ENCODE measurements around the gene THG1L.
"Not testable (repeated sequence)": the region's sequence is repeated elsewhere in the genome, so short reads cannot be mapped to it uniquely, and the experiment has no call there.

THG1L gene

GRCh38 chr5:157731272-157732129, at the start of gene THG1L:
THG1L (plus strand) TSS chr5:157731420; CDS start chr5:157731441, 21 bp downstream.
- Histone ChIP-seq H3K9me2 (ENCODE audit: low read depth, low read length) (no peaks in the 10 kb centered on the region), H3K4me2 (ENCODE audit: low read length) (peak within 1 kb of the TSS; percentile 78), H3K4me3 (ENCODE audit: low read depth, low read length, poor library complexity, severe bottlenecking) (peak within 1 kb of the TSS; percentile 64), H3K27ac (ENCODE audit: low read depth, low read length, poor library complexity, severe bottlenecking) (peak within 1 kb of the TSS; percentile 67), H2AFZ (ENCODE audit: low read length) (peak within 1 kb of the TSS; percentile 71), H3K9ac (ENCODE audit: low read length) (peak within 1 kb of the TSS; percentile 68), H4K20me1 (ENCODE audit: insufficient read depth, low read length) (no peaks in the 10 kb centered on the region), H3K4me1 (ENCODE audit: insufficient read depth, low read length, severe bottlenecking) (peaks cover 21% of the 10 kb centered on the region), H3K36me3 (ENCODE audit: insufficient read depth, low read length) (peaks cover 7% of the 10 kb centered on the region), H3K9me3 (ENCODE audit: low read length) (no peaks in the 10 kb centered on the region), H3K79me2 (ENCODE audit: insufficient read depth, low read length) (no peaks in the 10 kb centered on the region), H3F3A (ENCODE audit: insufficient read depth, low read length) (no peaks in the 10 kb centered on the region), H3K27me3 (ENCODE audit: insufficient read depth, low read length) (no peaks in the 10 kb centered on the region)
- TF ChIP-seq CTCF (IDR thresholded peaks at IDR 0.05; ENCODE audit: low read length), result no peak
- no peak for TF ChIP-seq EZH2 (IDR thresholded peaks at IDR 0.05; ENCODE audit: borderline replicate concordance, low read length)

- Histone ChIP-seq H3K9ac (ENCODE audit: low read length) (no peak overlapping the region), H4K20me1 (ENCODE audit: insufficient read depth, low read length) (no peaks in the 10 kb centered on the region), H3K9me3 (ENCODE audit: low read length) (no peaks in the 10 kb centered on the region), H3K79me2 (ENCODE audit: insufficient read depth, low read length) (no peaks in the 10 kb centered on the region), H3K27me3 (ENCODE audit: insufficient read depth, low read length) (no peaks in the 10 kb centered on the region), H3K4me1 (ENCODE audit: insufficient read depth, low read length, severe bottlenecking) (no peaks in the 10 kb centered on the region), H3K27ac (ENCODE audit: low read depth, low read length, poor library complexity, severe bottlenecking) (no peak overlapping the region), H3K36me3 (ENCODE audit: insufficient read depth, low read length) (no peaks in the 10 kb centered on the region), H3K9me2 (ENCODE audit: low read depth, low read length) (no peaks in the 10 kb centered on the region), H3F3A (ENCODE audit: insufficient read depth, low read length) (no peaks in the 10 kb centered on the region), H2AFZ (ENCODE audit: low read length) (no peak overlapping the region), H3K4me2 (ENCODE audit: low read length) (no peak overlapping the region), H3K4me3 (ENCODE audit: low read depth, low read length, poor library complexity, severe bottlenecking) (no peak overlapping the region)
- TF ChIP-seq EZH2 (IDR thresholded peaks at IDR 0.05; ENCODE audit: borderline replicate concordance, low read length) (no peak), CTCF (IDR thresholded peaks at IDR 0.05; ENCODE audit: low read length) (no peak)
Observed at GRCh38 chr5:157682257-157682656, 49.0 kb upstream of the THG1L start.

- not testable (repeated sequence) for H3K9me3 ChIP-seq (ENCODE audit: low read length); H4K20me1 ChIP-seq (ENCODE audit: insufficient read depth, low read length); H3K4me1 ChIP-seq (ENCODE audit: insufficient read depth, low read length, severe bottlenecking); H3K9me2 ChIP-seq (ENCODE audit: low read depth, low read length); H3K36me3 ChIP-seq (ENCODE audit: insufficient read depth, low read length); H3F3A ChIP-seq (ENCODE audit: insufficient read depth, low read length); H3K4me2 ChIP-seq (ENCODE audit: low read length); H3K27ac ChIP-seq (ENCODE audit: low read depth, low read length, poor library complexity, severe bottlenecking); H3K9ac ChIP-seq (ENCODE audit: low read length); H2AFZ ChIP-seq (ENCODE audit: low read length); H3K4me3 ChIP-seq (ENCODE audit: low read depth, low read length, poor library complexity, severe bottlenecking); H3K27me3 ChIP-seq (ENCODE audit: insufficient read depth, low read length); H3K79me2 ChIP-seq (ENCODE audit: insufficient read depth, low read length)
Observed at GRCh38 chr5:157686276-157687197, 44.7 kb upstream of the THG1L start.
